ENCODE results near the gene HTR4. TPM values are rescaled to one million over a fixed set of nuclear protein-coding genes. Genes with fewer than 3 reads are reported as not detected.

Gene HTR4
- polyA plus RNA-seq, 1 donor (not counting 4 experiments of a cell fraction or from before 2014, with no cell fraction given) = not detected

- Histone ChIP-seq H4K20me1 (ENCODE audit: control insufficient read depth, extremely low read depth, insufficient read depth, low read length) (no peaks in the 10 kb centered on the region), H3K27me3 (ENCODE audit: control insufficient read depth, extremely low read depth, insufficient read depth, low read length) (no peaks in the 10 kb centered on the region), H3K36me3 (ENCODE audit: control insufficient read depth in 2 of 2, extremely low read depth in 1 of 2, insufficient read depth in 2 of 2, low read length in 2 of 2) (no peaks in the 10 kb centered on the region), H3K4me1 (ENCODE audit: control insufficient read depth, extremely low read depth, insufficient read depth, low read length) (no peaks in the 10 kb centered on the region), H3K9ac (ENCODE audit: control insufficient read depth, extremely low read depth, insufficient read depth, low read length) (no peak overlapping the region), H3K9me1 (ENCODE audit: control insufficient read depth, extremely low read depth, insufficient read depth, low read length) (no peaks in the 10 kb centered on the region), H3K27ac (ENCODE audit: control insufficient read depth, insufficient read depth, low read length) (no peak overlapping the region), H3K9me3 (ENCODE audit: control insufficient read depth, low read depth, low read length) (no peaks in the 10 kb centered on the region), H3K79me2 (ENCODE audit: control insufficient read depth, insufficient read depth, low read length) (no peaks in the 10 kb centered on the region), H3K4me2 (ENCODE audit: control insufficient read depth, extremely low read depth, insufficient read depth, low read depth, low read length) (no peak overlapping the region), H3K4me3 (ENCODE audit: control insufficient read depth in 2 of 3, extremely low read depth in 1 of 3, insufficient read depth in 2 of 3, low read depth in 1 of 3, low read length in 3 of 3) (no peak overlapping the region), H2AFZ (ENCODE audit: control insufficient read depth, low read length) (no peak overlapping the region)
- TF ChIP-seq CTCF (optimal IDR thresholded peaks at IDR 0.05 in 1 of 3, IDR thresholded peaks at IDR 0.05 in 1 of 3, conservative IDR thresholded peaks at IDR 0.05 in 1 of 3; ENCODE audit: extremely low read depth in 1 of 3, insufficient read depth in 2 of 3, low read length in 3 of 3) (no peak), EZH2 (IDR thresholded peaks at IDR 0.05; ENCODE audit: low read length) (no peak)
- no peak for DNase-seq (ENCODE audit: low read depth, low spot score)
- no peak for FAIRE-seq
- dilution Hi-C loops (cut with MboI; ENCODE audit: extremely low pct_ligation_motif_present, low sequenced_read_pairs) = no loop called here
Observed at GRCh38 chr5:148632255-148633066, 21.9 kb downstream of the HTR4 start.

GRCh38 chr5:148626986-148627385 is 27.3 kb downstream of the HTR4 start:
- Histone ChIP-seq H3K9ac (ENCODE audit: control insufficient read depth, extremely low read depth, insufficient read depth, low read length) (no peak overlapping the region), H3K27me3 (ENCODE audit: control insufficient read depth, extremely low read depth, insufficient read depth, low read length) (no peaks in the 10 kb centered on the region), H3K4me2 (ENCODE audit: control insufficient read depth, extremely low read depth, insufficient read depth, low read depth, low read length) (no peak overlapping the region), H3K4me3 (ENCODE audit: control insufficient read depth in 2 of 3, extremely low read depth in 1 of 3, insufficient read depth in 2 of 3, low read depth in 1 of 3, low read length in 3 of 3) (no peak overlapping the region), H4K20me1 (ENCODE audit: control insufficient read depth, extremely low read depth, insufficient read depth, low read length) (no peaks in the 10 kb centered on the region), H3K4me1 (ENCODE audit: control insufficient read depth, extremely low read depth, insufficient read depth, low read length) (peaks cover 17% of the 10 kb centered on the region), H3K79me2 (ENCODE audit: control insufficient read depth, insufficient read depth, low read length) (no peaks in the 10 kb centered on the region), H3K27ac (ENCODE audit: control insufficient read depth, insufficient read depth, low read length) (no peak overlapping the region), H3K36me3 (ENCODE audit: control insufficient read depth in 2 of 2, extremely low read depth in 1 of 2, insufficient read depth in 2 of 2, low read length in 2 of 2) (no peaks in the 10 kb centered on the region), H3K9me3 (ENCODE audit: control insufficient read depth, low read depth, low read length) (no peaks in the 10 kb centered on the region), H2AFZ (ENCODE audit: control insufficient read depth, low read length) (no peak overlapping the region), H3K9me1 (ENCODE audit: control insufficient read depth, extremely low read depth, insufficient read depth, low read length) (no peaks in the 10 kb centered on the region)
- FAIRE-seq (no peak), DNase-seq (ENCODE audit: low read depth, low spot score) (no peak)
- dilution Hi-C loops (cut with MboI; ENCODE audit: extremely low pct_ligation_motif_present, low sequenced_read_pairs) = no loop called here
- TF ChIP-seq EZH2 (IDR thresholded peaks at IDR 0.05; ENCODE audit: low read length) (no peak), CTCF (optimal IDR thresholded peaks at IDR 0.05 in 1 of 3, IDR thresholded peaks at IDR 0.05 in 1 of 3, conservative IDR thresholded peaks at IDR 0.05 in 1 of 3; ENCODE audit: extremely low read depth in 1 of 3, insufficient read depth in 2 of 3, low read length in 3 of 3) (no peak)

All from keratinocyte (primary cell).